ENCODE measurements around the gene AKAP9. TPM values are rescaled to one million over a fixed set of nuclear protein-coding genes. Genes with fewer than 3 reads are reported as not detected.

Gene AKAP9
- total RNA-seq, 1 donor from 2014 or later: 75.4 TPM

DNA sequence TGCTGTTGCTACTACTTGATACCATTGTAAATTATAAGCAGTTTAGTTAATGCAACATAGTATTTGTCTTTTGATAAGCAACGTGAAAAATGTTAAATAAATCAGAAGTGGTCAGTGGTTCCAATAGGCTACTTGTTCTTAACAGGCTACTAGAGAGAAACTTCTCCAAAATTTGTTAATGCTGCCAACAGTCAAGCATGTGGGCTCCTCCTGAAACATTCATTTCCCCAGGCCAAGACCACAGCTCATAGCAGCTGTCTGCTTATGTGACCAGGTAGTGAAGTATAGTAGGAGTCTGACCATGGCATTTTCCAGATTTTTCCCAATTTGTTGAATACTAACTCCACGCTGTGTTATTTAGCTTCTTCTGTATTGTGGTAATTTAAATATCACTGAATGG is 112.7 kb downstream of the AKAP9 start:
- no peaks in the 10 kb centered on the region for H3K9me3 ChIP-seq
- no peak for DNase-seq (ENCODE audit: extremely low spot score in 2 of 2)
- intact Hi-C loops (cut with DNase I): no loop called here
- H3K4me1 ChIP-seq: peaks cover 11% of the 10 kb centered on the region
- no peaks in the 10 kb centered on the region for H3K27me3 ChIP-seq
- no peak overlapping the region for H3K27ac ChIP-seq
- TF ChIP-seq POLR2A (IDR thresholded peaks at IDR 0.05) (no peak), POLR2AphosphoS5 (IDR thresholded peaks at IDR 0.05; ENCODE audit: insufficient read depth in 1 of 2, low read depth in 1 of 2) (no peak)
- TF ChIP-seq, protein P1, sequence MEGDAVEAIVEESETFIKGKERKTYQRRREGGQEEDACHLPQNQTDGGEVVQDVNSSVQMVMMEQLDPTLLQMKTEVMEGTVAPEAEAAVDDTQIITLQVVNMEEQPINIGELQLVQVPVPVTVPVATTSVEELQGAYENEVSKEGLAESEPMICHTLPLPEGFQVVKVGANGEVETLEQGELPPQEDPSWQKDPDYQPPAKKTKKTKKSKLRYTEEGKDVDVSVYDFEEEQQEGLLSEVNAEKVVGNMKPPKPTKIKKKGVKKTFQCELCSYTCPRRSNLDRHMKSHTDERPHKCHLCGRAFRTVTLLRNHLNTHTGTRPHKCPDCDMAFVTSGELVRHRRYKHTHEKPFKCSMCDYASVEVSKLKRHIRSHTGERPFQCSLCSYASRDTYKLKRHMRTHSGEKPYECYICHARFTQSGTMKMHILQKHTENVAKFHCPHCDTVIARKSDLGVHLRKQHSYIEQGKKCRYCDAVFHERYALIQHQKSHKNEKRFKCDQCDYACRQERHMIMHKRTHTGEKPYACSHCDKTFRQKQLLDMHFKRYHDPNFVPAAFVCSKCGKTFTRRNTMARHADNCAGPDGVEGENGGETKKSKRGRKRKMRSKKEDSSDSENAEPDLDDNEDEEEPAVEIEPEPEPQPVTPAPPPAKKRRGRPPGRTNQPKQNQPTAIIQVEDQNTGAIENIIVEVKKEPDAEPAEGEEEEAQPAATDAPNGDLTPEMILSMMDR (IDR thresholded peaks at IDR 0.05): no peak
- no peak overlapping the region for H3K4me3 ChIP-seq
- peaks cover 0 to 11% of the 10 kb centered on the region in 2 donors for H3K36me3 ChIP-seq

DNA sequence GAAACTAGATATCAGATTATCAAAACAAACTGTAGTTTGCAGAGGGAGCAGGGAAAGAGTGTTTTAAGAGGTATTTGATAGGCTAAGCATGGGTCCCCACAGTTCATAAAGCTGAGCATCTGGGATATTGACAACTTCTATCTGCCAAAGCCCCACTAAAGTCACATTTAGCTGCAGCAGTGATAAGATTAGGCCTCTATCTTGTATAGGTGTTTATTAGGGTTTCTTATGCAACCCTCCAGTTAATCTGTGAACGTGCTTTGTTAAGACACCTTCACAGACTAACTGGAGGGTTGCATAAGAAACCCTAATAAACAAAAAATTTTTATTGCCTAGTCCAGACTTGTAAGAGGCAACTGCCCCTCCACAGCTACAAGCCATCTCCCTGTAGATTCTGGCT is 115.6 kb downstream of the AKAP9 start:
- Histone ChIP-seq H3K36me3 (peaks cover 0 to 11% of the 10 kb centered on the region in 2 donors), H3K27ac (no peak overlapping the region), H3K27me3 (no peaks in the 10 kb centered on the region), H3K4me3 (no peak overlapping the region), H3K4me1 (peaks cover 11% of the 10 kb centered on the region), H3K9me3 (no peaks in the 10 kb centered on the region)
- DNase-seq (ENCODE audit: extremely low spot score in 2 of 2): no peak
- TF ChIP-seq, protein P1 (IDR thresholded peaks at IDR 0.05): no peak
- TF ChIP-seq POLR2AphosphoS5 (IDR thresholded peaks at IDR 0.05; ENCODE audit: insufficient read depth in 1 of 2, low read depth in 1 of 2): no peak
- TF ChIP-seq POLR2A (IDR thresholded peaks at IDR 0.05): no peak
- intact Hi-C loops (cut with DNase I): no loop called here

DNA sequence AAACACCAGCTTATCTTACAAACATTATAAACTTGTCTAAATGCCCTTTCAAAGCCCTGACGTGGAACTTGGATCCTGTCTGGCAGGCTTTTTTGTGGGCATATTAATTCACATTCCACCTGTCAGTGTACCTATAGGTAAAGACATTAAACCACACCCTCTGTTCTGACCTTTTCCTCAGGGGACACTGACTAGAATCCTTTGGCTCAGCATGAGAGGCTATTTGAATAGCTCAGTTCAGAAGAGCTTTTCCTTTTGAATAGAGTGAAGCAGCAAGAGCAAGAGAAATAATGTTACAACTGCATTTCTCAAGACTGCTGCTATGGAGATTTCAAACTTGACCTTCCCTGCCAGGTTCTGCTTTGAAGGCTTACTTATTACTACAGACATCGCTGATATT is 116.7 kb downstream of the AKAP9 start:
- DNase-seq (ENCODE audit: extremely low spot score in 2 of 2): no peak
- Histone ChIP-seq H3K27ac (no peak overlapping the region), H3K4me3 (no peak overlapping the region)

DNA sequence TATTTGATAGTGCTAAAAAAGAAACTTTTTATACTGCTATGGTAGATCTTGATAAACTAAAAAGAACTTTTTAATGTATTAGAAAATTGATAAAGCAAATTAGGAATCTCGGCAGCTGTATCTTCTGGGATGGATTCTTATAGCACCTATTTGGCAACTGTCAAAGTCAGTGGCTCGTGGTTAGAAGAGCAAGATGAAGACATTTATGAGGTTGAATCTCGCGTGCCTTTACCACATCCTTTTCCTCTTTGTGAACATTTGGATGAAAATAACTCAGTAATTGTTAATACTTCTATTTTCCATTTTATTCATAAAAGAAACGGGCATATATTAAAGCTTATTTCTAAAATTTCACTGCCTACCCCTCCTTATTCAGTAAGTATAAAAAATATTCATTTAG is 117.4 kb downstream of the AKAP9 start:
- intact Hi-C loops (cut with DNase I): no loop called here
- Histone ChIP-seq H3K27me3 (no peaks in the 10 kb centered on the region), H3K36me3 (peaks cover 0 to 14% of the 10 kb centered on the region in 2 donors), H3K4me3 (no peak overlapping the region), H3K4me1 (peaks cover 11% of the 10 kb centered on the region), H3K9me3 (no peaks in the 10 kb centered on the region), H3K27ac (no peak overlapping the region)
- TF ChIP-seq POLR2AphosphoS5 (IDR thresholded peaks at IDR 0.05; ENCODE audit: insufficient read depth in 1 of 2, low read depth in 1 of 2) (no peak), POLR2A (IDR thresholded peaks at IDR 0.05) (no peak)
- TF ChIP-seq, protein P1 (IDR thresholded peaks at IDR 0.05): no peak
- no peak for DNase-seq (ENCODE audit: extremely low spot score in 2 of 2)

More for the DNA sequence above, 116.7 kb downstream of the AKAP9 start:
- Histone ChIP-seq H3K9me3 (no peaks in the 10 kb centered on the region), H3K27me3 (no peaks in the 10 kb centered on the region), H3K4me1 (peaks cover 11% of the 10 kb centered on the region), H3K36me3 (peaks cover 0 to 17% of the 10 kb centered on the region in 2 donors)
- intact Hi-C loops (cut with DNase I): no loop called here
- TF ChIP-seq POLR2A (IDR thresholded peaks at IDR 0.05) (no peak), POLR2AphosphoS5 (IDR thresholded peaks at IDR 0.05; ENCODE audit: insufficient read depth in 1 of 2, low read depth in 1 of 2) (peak in 1 of 2 donors; percentile 63)

DNA sequence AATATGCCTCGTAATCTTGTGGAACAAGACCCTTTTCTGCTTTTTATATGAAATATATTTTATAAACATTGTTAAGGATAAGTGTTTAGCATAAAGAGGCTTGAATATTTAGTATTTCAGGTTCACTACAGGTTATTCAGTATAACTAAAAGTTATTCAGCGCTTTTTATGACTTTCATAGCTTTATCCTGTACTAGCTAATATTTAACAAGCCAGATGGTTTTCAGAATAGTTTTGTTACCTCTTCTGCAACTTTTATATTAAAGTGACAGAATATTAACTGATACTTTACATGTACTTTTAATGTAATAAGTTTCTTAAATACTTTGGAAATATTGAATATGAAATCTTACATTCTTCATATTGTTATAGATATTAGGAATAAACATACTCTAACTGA is 118.2 kb downstream of the AKAP9 start:
- Histone ChIP-seq H3K9me3 (no peaks in the 10 kb centered on the region), H3K27ac (no peak overlapping the region), H3K36me3 (peaks cover 0 to 7% of the 10 kb centered on the region in 2 donors), H3K4me1 (peaks cover 11% of the 10 kb centered on the region), H3K4me3 (no peak overlapping the region), H3K27me3 (no peaks in the 10 kb centered on the region)
- no peak for TF ChIP-seq POLR2AphosphoS5 (IDR thresholded peaks at IDR 0.05; ENCODE audit: insufficient read depth in 1 of 2, low read depth in 1 of 2)
- no peak for TF ChIP-seq POLR2A (IDR thresholded peaks at IDR 0.05)
- TF ChIP-seq, protein P1 (IDR thresholded peaks at IDR 0.05): no peak
- intact Hi-C loops (cut with DNase I): no loop called here
- no peak for DNase-seq (ENCODE audit: extremely low spot score in 2 of 2)
